H1 (cell line): Measurements from ENCODE around the gene CTSW. TPM values are rescaled to one million over a fixed set of nuclear protein-coding genes. Genes with fewer than 3 reads are reported as not detected.

Source experiments
- CTCF ChIA-PET: fragments of 300-600 bp; sonication (Branson Sonifier 250); formaldehyde crosslinking; loops from one replicate; lab custom pipeline; 2021; ENCODE audit not compliant: partially characterized antibody; lab: Charles Lee
- POLR2A ChIA-PET: fragments of 300-600 bp; sonication (Branson Sonifier 250); formaldehyde crosslinking; loops from one replicate; lab custom pipeline; 2021; ENCODE audit warnings: inconsistent platforms; ENCODE audit not compliant: partially characterized antibody; lab: Charles Lee
- DNase-seq, 2 experiments: peaks; one replicate each; pipeline versions ENCODE4 v3.0.0 to v3.0.0-alpha.2; 2010 to 2022; ENCODE audit warnings: low spot score in 2 of 2, low read depth in 1 of 2, mixed read lengths in 1 of 2
- FAIRE-seq: peaks from 2 replicates; lab custom pipeline; 2011; peaks lifted over from hg19 to GRCh38; lab: Jason Lieb, UNC
- H2AFZ ChIP-seq: 2 replicates; pipeline ENCODE4 v1.8.1; 2012; ENCODE audit warnings: low read length, inconsistent platforms
- H2AK5ac ChIP-seq: 2 replicates; pipeline ENCODE4 v1.6.1; 2013; ENCODE audit warnings: low read depth, low read length
- H2BK120ac ChIP-seq: replicated peaks from 2 replicates; pipeline ENCODE3; 2013; ENCODE audit warnings: low read depth, low read length, inconsistent platforms
- H2BK12ac ChIP-seq: 2 replicates; pipeline ENCODE4 v1.6.1; 2013; ENCODE audit warnings: low read depth, low read length
- H2BK15ac ChIP-seq: 2 replicates; pipeline ENCODE4 v1.6.1; 2013; ENCODE audit warnings: low read length
- H2BK20ac ChIP-seq: 2 replicates; pipeline ENCODE4 v1.6.1; 2013; ENCODE audit warnings: low read length
- H2BK5ac ChIP-seq: 2 replicates; pipeline ENCODE4 v1.6.1; 2013; ENCODE audit warnings: low read depth, low read length
- H3K14ac ChIP-seq: 2 replicates; pipeline ENCODE4 v1.6.1; 2013; ENCODE audit warnings: inconsistent platforms; ENCODE audit not compliant: insufficient read length
- H3K18ac ChIP-seq: 2 replicates; pipeline ENCODE4 v1.6.1; 2013; ENCODE audit warnings: low read length; ENCODE audit errors: extremely low read depth
- H3K23ac ChIP-seq: 2 replicates; pipeline ENCODE4 v1.6.1; 2013; ENCODE audit warnings: inconsistent platforms; ENCODE audit not compliant: insufficient read length
- H3K23me2 ChIP-seq: 2 replicates; pipeline ENCODE4 v1.6.1; 2013; ENCODE audit warnings: low read depth, low read length
- H3K27ac ChIP-seq: 2 replicates; pipeline ENCODE4 v1.6.1; 2011; ENCODE audit warnings: low read depth, low read length, inconsistent platforms
- H3K27me3 ChIP-seq, 4 experiments: replicated peaks in 1 of 4; 1 replicate in 1 of 4; 2 replicates in 3 of 4; pipeline versions ENCODE4 v1.6.1 to v1.8.1; 2011 to 2013; ENCODE audit warnings: low read length in 3 of 4, mild to moderate bottlenecking in 3 of 4, inconsistent platforms in 2 of 4, mixed read lengths in 2 of 4, moderate library complexity in 1 of 4; ENCODE audit not compliant: control insufficient read depth in 3 of 4, insufficient read depth in 3 of 4; ENCODE audit errors: extremely low read depth in 1 of 4
- H3K36me3 ChIP-seq, 4 experiments: 2 replicates each; pipeline versions ENCODE4 v1.6.1 to v1.8.1; 2011 to 2013; ENCODE audit warnings: mild to moderate bottlenecking in 4 of 4, low read length in 3 of 4, moderate library complexity in 2 of 4, control low read depth in 1 of 4, inconsistent platforms in 1 of 4; ENCODE audit not compliant: insufficient read depth in 4 of 4, control insufficient read depth in 2 of 4
- H3K4ac ChIP-seq: replicated peaks from 2 replicates; pipeline ENCODE3; 2013; ENCODE audit warnings: low read length, low read depth, mixed read lengths, inconsistent platforms; ENCODE audit not compliant: insufficient read length
- H3K4me1 ChIP-seq, 4 experiments: replicated peaks in 1 of 4; 1 replicate in 1 of 4; 2 replicates in 3 of 4; pipeline versions ENCODE4 v1.6.1 to v1.8.1; 2011 to 2013; ENCODE audit warnings: low read length in 3 of 4, inconsistent platforms in 2 of 4, mixed read lengths in 1 of 4; ENCODE audit not compliant: insufficient read depth in 4 of 4, control insufficient read depth in 3 of 4
- H3K4me2 ChIP-seq, 2 experiments: 2 replicates each; pipeline versions ENCODE4 v1.6.1 to v1.8.1; 2011 to 2013; ENCODE audit warnings: low read depth in 2 of 2, low read length in 2 of 2, control low read depth in 1 of 2, inconsistent platforms in 1 of 2, mild to moderate bottlenecking in 1 of 2; ENCODE audit not compliant: insufficient read depth in 1 of 2
- H3K4me3 ChIP-seq, 4 experiments: fragments of 200-600, 300-600 bp in 1 of 4; sonication (generic), shearing (Covaris generic), sonication (Bioruptor Twin) in 1 of 4; 2 replicates each; pipeline versions ENCODE4 v1.5.1 to v1.8.1; 2011 to 2016; ENCODE audit warnings: low read length in 4 of 4, low read depth in 3 of 4, control low read depth in 2 of 4, inconsistent platforms in 2 of 4, mild to moderate bottlenecking in 2 of 4, mixed read lengths in 1 of 4, moderate library complexity in 1 of 4; ENCODE audit not compliant: insufficient read depth in 2 of 4; ENCODE audit errors: extremely low read depth in 1 of 4
- H3K56ac ChIP-seq: replicated peaks from 2 replicates; pipeline ENCODE3; 2013; ENCODE audit warnings: low read depth, mild to moderate bottlenecking, mixed read lengths, low read length, inconsistent platforms; ENCODE audit not compliant: insufficient read length
- H3K79me1 ChIP-seq: 2 replicates; pipeline ENCODE4 v1.6.1; 2013; ENCODE audit warnings: low read depth, low read length, control low read depth
- H3K79me2 ChIP-seq, 2 experiments: 2 replicates each; pipeline versions ENCODE4 v1.6.1 to v1.8.1; 2012 to 2013; ENCODE audit warnings: low read length in 2 of 2, mild to moderate bottlenecking in 2 of 2, inconsistent platforms in 1 of 2; ENCODE audit not compliant: insufficient read depth in 2 of 2, control insufficient read depth in 1 of 2
- H3K9ac ChIP-seq, 4 experiments: replicated peaks in 1 of 4; 1 replicate in 1 of 4; 2 replicates in 3 of 4; pipeline versions ENCODE4 v1.6.1 to v1.8.1; 2011 to 2013; ENCODE audit warnings: low read depth in 3 of 4, low read length in 3 of 4, control low read depth in 2 of 4, mild to moderate bottlenecking in 2 of 4, moderate library complexity in 2 of 4, inconsistent platforms in 1 of 4; ENCODE audit errors: extremely low read depth in 1 of 4
- H3K9me3 ChIP-seq, 2 experiments: 2 replicates each; pipeline versions ENCODE4 v1.6.1 to v1.8.1; 2012 to 2013; ENCODE audit warnings: mild to moderate bottlenecking in 2 of 2, moderate library complexity in 2 of 2, control low read depth in 1 of 2, inconsistent platforms in 1 of 2, low read depth in 1 of 2, low read length in 1 of 2, mixed read lengths in 1 of 2; ENCODE audit not compliant: insufficient read depth in 2 of 2
- H4K20me1 ChIP-seq, 2 experiments: replicated peaks in 1 of 2; 2 replicates each; pipeline versions ENCODE3 to v1.8.1; 2011 to 2013; ENCODE audit warnings: inconsistent platforms in 2 of 2, low read length in 2 of 2, mild to moderate bottlenecking in 1 of 2; ENCODE audit not compliant: insufficient read depth in 2 of 2, control insufficient read depth in 1 of 2
- H4K5ac ChIP-seq: 2 replicates; pipeline ENCODE4 v1.6.1; 2013; ENCODE audit warnings: low read length, low read depth, mixed read lengths, inconsistent platforms; ENCODE audit not compliant: insufficient read length
- H4K8ac ChIP-seq: 2 replicates; pipeline ENCODE4 v1.8.0; 2013; ENCODE audit warnings: mild to moderate bottlenecking, moderate library complexity, low read length, inconsistent platforms; ENCODE audit not compliant: insufficient read depth; ENCODE audit errors: extremely low read depth
- H4K91ac ChIP-seq: replicated peaks from 2 replicates; pipeline ENCODE3; 2013; ENCODE audit warnings: low read length, mixed read lengths, inconsistent platforms; ENCODE audit not compliant: insufficient read length
- WGBS, 2 experiments: shearing (Covaris generic) in 1 of 2; methylation state at CpG; one replicate each; pipeline versions ENCODE4 v1.1.6 to v1.1.7; 2013 to 2015; ENCODE audit warnings: low lambda C conversion rate in 2 of 2, mixed read lengths in 2 of 2, inconsistent platforms in 1 of 2, low coverage in 1 of 2, missing lambda C conversion rate in 1 of 2; ENCODE audit not compliant: insufficient replicate concordance in 2 of 2, insufficient coverage in 1 of 2, insufficient read length in 1 of 2; ENCODE audit errors: extremely low coverage in 1 of 2, missing lambda C conversion rate in 1 of 2; 5-methylcytosine and 5-hydroxymethylcytosine counted together
- polyA plus RNA-seq, 7 experiments: library from polyadenylated mRNA; depleted of rRNA in 3 of 7; stranded (reverse) in 5 of 7; unstranded in 2 of 7; fragments of >200 nt in 5 of 7; fragments of 200-250 nt in 2 of 7; gene quantifications; 1 replicate in 5 of 7; 2 replicates in 1 of 7; 4 replicates in 1 of 7; pipeline versions ENCODE4 v1.2.1 to v1.2.3, GENCODE V29; 2011 to 2013; ENCODE audit warnings: missing spikeins in 2 of 7, mixed read lengths in 2 of 7
- total RNA-seq: library from RNA; stranded (reverse); fragmentation: NEBNext Ultra II Directional; extraction: Animal tissue kit (Norgen Biotek cat#: 25700); gene quantifications from 2 replicates; pipeline ENCODE4 v1.2.1, GENCODE V29; 2021

CTSW gene
- total and polyA plus RNA-seq, 2 of the 8 experiments (the other 6 are each of a cell fraction or from before 2014, with no cell fraction given): not detected

- Histone ChIP-seq H3K4ac (no peak overlapping the region), H3K23ac (no peak overlapping the region), H3K27me3 (peaks cover 4 to 24% (median 15%) of the 10 kb centered on the region in 4 experiments), H2BK20ac (no peak overlapping the region), H3K27ac (no peak overlapping the region), H3K4me2 (no peak overlapping the region), H3K23me2 (no peaks in the 10 kb centered on the region), H3K79me2 (no peaks in the 10 kb centered on the region), H4K8ac (no peak overlapping the region), H3K4me1 (peaks cover 0 to 6% (median 2%) of the 10 kb centered on the region in 4 experiments; a peak in 4 of 7 replicates), H4K20me1 (no peaks in the 10 kb centered on the region), H2BK15ac (no peak overlapping the region), H4K5ac (no peak overlapping the region), H4K91ac (no peak overlapping the region), H3K36me3 (no peaks in the 10 kb centered on the region), H2BK12ac (no peak overlapping the region), H2BK120ac (no peak overlapping the region), H3K14ac (no peak overlapping the region), H3K56ac (no peak overlapping the region), H3K4me3 (no peak overlapping the region), H2AFZ (no peak overlapping the region), H3K18ac (no peak overlapping the region), H3K79me1 (no peaks in the 10 kb centered on the region), H3K9me3 (no peaks in the 10 kb centered on the region), H3K9ac (no peak overlapping the region), H2AK5ac (no peak overlapping the region), H2BK5ac (no peak overlapping the region)
- FAIRE-seq: no peak
- DNase-seq: no peak
- ChIA-PET CTCF (interaction anchor here (0.6 to 11.7 kb wide), 8 partner anchors 9 to 89 kb away, joined by 3 to 212 read pairs (median 4); partner anchors contain the start of genes CCDC85B, FIBP and MUS81), POLR2A (interaction anchor here (1.3 to 1.6 kb wide), 3 partner anchors 8 to 48 kb away, joined by 4 read pairs; no protein-coding TSS in a partner anchor)
- 87% methylated on average over 5 of the region's 5 CpGs; no CpG with 5 or more reads in 1 of the 2 experiments for WGBS, 2 experiments
Measured at GRCh38 chr11:65906602-65907001, 27.0 kb downstream of the CTSW start.
